ENCODE measurements around the gene ANP32A. TPM values are rescaled to one million over a fixed set of nuclear protein-coding genes. Genes with fewer than 3 reads are reported as not detected.

ANP32A gene
- total and polyA plus RNA-seq, 8 donors = 111 to 346 (median 298) TPM

GRCh38 chr15:68843425-68844311 is 23.0 kb upstream of the ANP32A start:
- intact Hi-C loops (cut with DNase I) = no loop called here
- peak in 3 of 4 donors; percentile 52 to 82 (median 57) for DNase-seq

GRCh38 chr15:68842958-68843357 is 22.3 kb upstream of the ANP32A start:
- Histone ChIP-seq H3K4me1 (no peaks in the 10 kb centered on the region), H3K36me3 (no peaks in the 10 kb centered on the region), H3K4me3 (no peak overlapping the region), H3K27me3 (peaks cover 50 to 84% of the 10 kb centered on the region in 2 donors), H3K27ac (no peak overlapping the region), H3K9me3 (peaks cover 0 to 3% of the 10 kb centered on the region in 2 donors)
- intact Hi-C loops (cut with DNase I) = no loop called here
- ATAC-seq (no peak), DNase-seq (no peak)
- TF ChIP-seq CTCF (IDR thresholded peaks at IDR 0.05) = no peak

More at GRCh38 chr15:68843425-68844311, 23.0 kb upstream of the ANP32A start:
- peaks cover 50 to 82% of the 10 kb centered on the region in 2 donors for H3K27me3 ChIP-seq
- TF ChIP-seq CTCF (IDR thresholded peaks at IDR 0.05) = no peak
- no peaks in the 10 kb centered on the region for H3K9me3 ChIP-seq
- H3K4me3 ChIP-seq = peak overlapping the region; percentile 9 to 18
- H3K27ac ChIP-seq = no peak overlapping the region
- H3K4me1 ChIP-seq = no peaks in the 10 kb centered on the region
- H3K36me3 ChIP-seq = no peaks in the 10 kb centered on the region
- ATAC-seq = peak; percentile 25

GRCh38 chr15:68834346-68834745 is 13.7 kb upstream of the ANP32A start:
- Histone ChIP-seq H3K27ac (no peak overlapping the region), H3K4me1 (peaks cover 0 to 6% of the 10 kb centered on the region in 2 donors), H3K27me3 (peaks cover 0 to 9% of the 10 kb centered on the region in 2 donors), H3K9me3 (peaks cover 0 to 10% of the 10 kb centered on the region in 2 donors), H3K4me3 (no peak overlapping the region), H3K36me3 (no peaks in the 10 kb centered on the region)
- peak in 1 of 4 donors; percentile 46 for DNase-seq
- intact Hi-C loops (cut with DNase I) = no loop called here
- peak; percentile 47 for ATAC-seq
- TF ChIP-seq CTCF (IDR thresholded peaks at IDR 0.05) = no peak

GRCh38 chr15:68833700-68834331 is 13.1 kb upstream of the ANP32A start:
- ATAC-seq (no peak), DNase-seq (peak in 1 of 4 donors; percentile 58)
- Histone ChIP-seq H3K4me1 (peaks cover 0 to 11% of the 10 kb centered on the region in 2 donors), H3K9me3 (peaks cover 0 to 10% of the 10 kb centered on the region in 2 donors), H3K36me3 (no peaks in the 10 kb centered on the region), H3K27me3 (peaks cover 0 to 6% of the 10 kb centered on the region in 2 donors), H3K4me3 (no peak overlapping the region), H3K27ac (no peak overlapping the region)
- TF ChIP-seq CTCF (IDR thresholded peaks at IDR 0.05) = no peak
- intact Hi-C loops (cut with DNase I) = no loop called here

All from left lung (tissue), 10 donors.